ENCODE results near the gene PCCB. TPM values are rescaled to one million over a fixed set of nuclear protein-coding genes. Genes with fewer than 3 reads are reported as not detected.
A peak's percentile ranks its signal among the peaks of the same experiment; 100 is the strongest.
"Not testable (repeated sequence)": the region's sequence is repeated elsewhere in the genome, so short reads cannot be mapped to it uniquely, and the experiment has no call there.

The PCCB gene
- total RNA-seq, 1 donor from 2014 or later = 100 TPM

GRCh38 chr3:136255672-136256406, 5.7 kb downstream of the PCCB start:
- ATAC-seq (no peak), DNase-seq (no peak)
- intact Hi-C loops (cut with micrococcal nuclease) = loop anchor here (10.0 kb wide), 2 partner anchors 51 to 161 kb away; no protein-coding TSS in a partner anchor

DNA sequence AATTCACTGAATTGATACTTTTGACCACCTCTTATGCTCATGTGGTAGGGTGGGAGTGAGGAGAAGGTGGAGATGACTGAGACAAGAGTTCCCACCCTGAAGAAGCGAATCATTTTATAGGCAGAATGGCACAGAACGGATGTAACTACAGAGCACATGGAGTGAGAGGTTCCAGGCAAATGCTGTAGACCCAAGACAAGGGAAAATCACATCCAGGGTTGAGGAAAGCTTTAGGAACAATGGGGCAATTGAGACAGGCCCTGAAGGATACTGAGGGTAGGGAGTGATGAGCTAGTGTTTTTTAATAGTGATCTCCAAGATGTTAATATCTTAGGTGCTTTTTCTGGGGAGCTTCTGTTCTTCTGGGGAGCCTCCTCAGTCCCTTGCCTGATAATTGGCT, 8.1 kb downstream of the PCCB start:
- intact Hi-C loops (cut with micrococcal nuclease) = loop anchor here (10.0 kb wide), 2 partner anchors 53 to 163 kb away; no protein-coding TSS in a partner anchor
- ATAC-seq (no peak), DNase-seq (no peak)

- intact Hi-C loops (cut with micrococcal nuclease) = no loop called here
Measured at GRCh38 chr3:136261826-136262225, 11.7 kb downstream of the PCCB start.

GRCh38 chr3:136262559-136262958, 12.4 kb downstream of the PCCB start:
- ATAC-seq (peak; percentile 73), DNase-seq (no peak)
- intact Hi-C loops (cut with micrococcal nuclease) = no loop called here

More at GRCh38 chr3:136261826-136262225, 11.7 kb downstream of the PCCB start:
- DNase-seq = no peak
- ATAC-seq = no peak

GRCh38 chr3:136263251-136263650, 13.1 kb downstream of the PCCB start:
- intact Hi-C loops (cut with micrococcal nuclease) = no loop called here

GRCh38 chr3:136266468-136267125, 16.5 kb downstream of the PCCB start:
- intact Hi-C loops (cut with micrococcal nuclease); ATAC-seq; DNase-seq: not testable (repeated sequence)

More at GRCh38 chr3:136263251-136263650, 13.1 kb downstream of the PCCB start:
- DNase-seq (no peak), ATAC-seq (no peak)

DNA sequence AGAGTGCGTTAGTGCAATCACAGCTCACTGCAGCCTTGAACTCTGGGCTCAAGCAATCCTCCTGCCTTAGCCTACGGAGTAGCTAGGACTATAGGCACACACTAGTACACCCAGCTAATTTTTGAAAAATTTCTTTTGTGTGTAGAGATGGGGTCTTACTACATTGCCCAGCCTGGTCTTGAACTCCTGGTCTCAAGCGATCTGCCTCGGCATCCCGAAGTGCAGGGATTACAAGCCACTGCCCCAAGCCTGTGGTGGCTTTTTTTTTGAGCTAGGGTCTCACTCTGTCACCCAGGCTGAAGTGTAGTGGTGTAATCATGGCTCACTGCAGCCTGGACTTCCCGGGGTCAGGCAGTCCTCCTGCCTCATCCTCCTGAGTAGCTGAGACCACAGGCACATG, 17.1 kb downstream of the PCCB start:
- ATAC-seq = no peak
- intact Hi-C loops (cut with micrococcal nuclease) = no loop called here

GRCh38 chr3:136270179-136270578, 20.0 kb downstream of the PCCB start:
- ATAC-seq = no peak
- intact Hi-C loops (cut with micrococcal nuclease) = no loop called here

More for the DNA sequence above, 17.1 kb downstream of the PCCB start:
- DNase-seq = no peak

GRCh38 chr3:136271626-136272025, 21.5 kb downstream of the PCCB start:
- ATAC-seq; DNase-seq; intact Hi-C loops (cut with micrococcal nuclease): not testable (repeated sequence)

More at GRCh38 chr3:136270179-136270578, 20.0 kb downstream of the PCCB start:
- no peak for DNase-seq

DNA sequence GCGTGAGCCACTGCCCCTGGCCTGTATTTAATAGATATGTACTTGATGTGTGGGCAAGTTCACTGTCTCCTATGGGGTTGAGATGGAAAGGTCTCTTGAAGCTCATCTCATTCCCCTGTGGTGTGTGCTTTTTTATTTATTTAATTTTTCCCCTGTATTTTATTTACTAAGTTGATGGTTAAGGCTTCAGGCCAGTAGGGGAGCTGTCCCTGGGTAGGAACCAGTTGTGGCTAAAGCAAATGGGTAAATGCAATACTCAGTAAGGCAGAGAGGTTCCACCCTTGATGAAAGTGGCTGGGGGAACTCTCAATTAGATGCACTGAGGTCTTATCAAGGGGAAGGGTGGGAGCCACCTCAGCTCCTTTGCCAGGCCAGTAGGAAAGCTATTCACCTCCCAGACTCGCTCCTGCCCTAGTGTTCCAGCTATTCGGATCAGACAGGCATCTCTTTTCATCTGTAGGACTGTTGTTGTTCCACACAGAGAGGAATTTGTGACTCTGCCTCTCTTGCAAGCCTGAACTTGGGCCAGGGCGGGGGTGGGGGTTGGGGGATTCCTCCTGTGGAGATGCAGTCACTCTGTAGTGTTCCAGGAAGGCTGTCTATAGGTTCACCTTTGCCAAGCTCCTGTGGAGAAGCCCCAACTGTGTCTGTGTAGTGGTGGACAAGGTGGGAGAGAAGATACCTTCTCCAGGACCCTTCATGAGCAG, 26.1 kb downstream of the PCCB start:
- intact Hi-C loops (cut with micrococcal nuclease) = no loop called here
- no peak for ATAC-seq
- DNase-seq = no peak

DNA sequence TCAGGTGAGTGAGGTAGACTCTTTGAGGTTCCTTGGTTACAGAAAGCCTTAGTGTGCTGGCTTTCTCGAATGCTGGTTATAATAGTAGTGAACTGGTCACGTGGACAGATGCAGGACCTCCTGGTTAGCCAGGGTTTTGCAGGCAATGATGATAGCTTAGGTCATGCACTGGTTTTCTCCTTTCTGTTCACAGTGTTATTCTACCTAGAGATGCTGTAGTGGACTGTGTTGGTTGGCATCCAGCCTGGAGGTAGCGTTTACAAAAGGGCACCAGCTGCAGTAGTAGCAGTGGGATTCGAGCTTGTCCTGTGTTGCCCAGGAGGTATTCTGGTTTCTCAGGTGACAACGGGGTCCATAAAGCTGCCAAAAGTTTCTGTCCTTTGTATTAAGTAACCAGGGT, 27.0 kb downstream of the PCCB start:
- ATAC-seq = no peak
- DNase-seq = no peak
- intact Hi-C loops (cut with micrococcal nuclease) = no loop called here

GRCh38 chr3:136277634-136278033, 27.5 kb downstream of the PCCB start:
- peak; percentile 49 for ATAC-seq
- intact Hi-C loops (cut with micrococcal nuclease) = no loop called here
- DNase-seq = no peak

DNA sequence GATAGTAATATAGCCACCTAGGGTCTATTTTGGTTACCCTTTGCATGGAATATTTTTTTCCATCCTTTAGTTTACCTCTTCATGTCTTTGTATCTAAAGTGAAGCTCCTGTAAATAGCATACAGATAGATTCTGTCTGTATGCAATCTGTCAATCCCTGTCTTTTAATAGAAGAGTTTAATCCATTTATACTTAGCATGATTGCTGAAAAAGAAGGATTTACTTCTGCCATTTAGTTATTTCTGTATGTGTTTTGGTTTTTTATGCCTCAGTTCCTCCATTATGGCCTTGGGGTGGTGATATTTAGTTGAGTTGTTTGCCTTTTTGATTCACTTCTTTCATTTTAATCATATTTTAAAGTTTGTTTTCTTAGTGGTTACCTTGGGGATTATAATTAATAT, 29.0 kb downstream of the PCCB start:
- ATAC-seq = no peak
- intact Hi-C loops (cut with micrococcal nuclease) = no loop called here

DNA sequence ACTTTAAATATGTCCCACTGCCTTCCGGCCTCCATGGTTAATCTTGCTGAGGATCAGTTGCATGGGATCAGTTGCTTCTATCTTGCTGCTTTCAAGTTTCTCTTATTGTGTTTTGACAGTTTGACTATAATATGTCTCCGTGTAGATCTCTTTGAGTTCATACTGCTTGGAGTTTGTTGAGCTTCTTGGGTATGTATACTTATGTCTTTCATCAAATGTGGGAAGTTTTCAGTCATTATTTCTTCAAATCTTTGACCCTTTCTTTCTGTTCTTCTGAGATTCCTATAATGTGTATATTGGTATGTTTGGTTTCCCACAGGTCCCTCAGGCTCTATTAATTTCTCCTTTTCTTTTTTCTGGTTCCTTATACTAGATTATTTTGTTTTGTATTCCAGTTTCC, 30.8 kb downstream of the PCCB start:
- ATAC-seq (no peak), DNase-seq (no peak)
- intact Hi-C loops (cut with micrococcal nuclease) = no loop called here

More for the DNA sequence above, 29.0 kb downstream of the PCCB start:
- no peak for DNase-seq

GRCh38 chr3:136281966-136282520, 31.9 kb downstream of the PCCB start:
- intact Hi-C loops (cut with micrococcal nuclease) = no loop called here
- ATAC-seq = peak; percentile 25
- no peak for DNase-seq

DNA sequence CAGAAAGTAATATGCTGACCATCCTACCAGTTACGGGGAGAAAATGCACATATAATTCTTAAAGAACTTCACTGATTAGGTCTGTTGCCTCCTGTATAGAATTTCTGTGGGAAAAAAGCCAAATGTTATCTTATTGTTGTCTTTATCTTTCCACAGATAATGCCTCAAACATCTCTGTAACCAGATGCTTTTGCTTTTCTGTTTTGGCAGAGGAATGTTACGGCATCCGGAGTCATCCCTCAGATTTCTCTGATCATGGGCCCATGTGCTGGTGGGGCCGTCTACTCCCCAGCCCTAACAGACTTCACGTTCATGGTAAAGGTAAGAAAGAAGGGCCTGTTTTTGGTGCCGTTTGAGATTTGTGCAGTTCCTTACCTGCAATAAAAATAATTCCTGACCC, 33.5 kb downstream of the PCCB start:
- DNase-seq (no peak), ATAC-seq (no peak)
- intact Hi-C loops (cut with micrococcal nuclease) = no loop called here

GRCh38 chr3:136291302-136291701, 41.2 kb downstream of the PCCB start:
- intact Hi-C loops (cut with micrococcal nuclease) = no loop called here

DNA sequence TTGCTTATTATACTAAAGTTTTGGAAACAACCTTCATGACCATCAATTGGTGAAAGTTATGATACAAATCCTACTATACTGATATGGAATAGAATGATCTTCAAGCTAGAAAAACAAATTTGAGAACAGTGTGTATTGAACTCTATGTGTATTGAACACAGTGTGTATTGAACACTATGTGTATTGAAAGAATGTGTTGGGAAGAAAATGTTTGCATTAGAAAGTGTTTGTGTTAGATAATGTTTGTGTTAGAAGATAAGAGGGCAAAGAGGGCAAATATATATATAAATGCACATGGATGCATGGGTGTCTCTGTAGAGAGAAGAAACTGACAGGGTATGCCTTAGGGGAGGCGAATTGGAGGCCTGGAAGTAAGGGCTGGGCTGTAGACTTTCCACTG, 42.4 kb downstream of the PCCB start:
- no peak for ATAC-seq

More at GRCh38 chr3:136291302-136291701, 41.2 kb downstream of the PCCB start:
- DNase-seq (no peak), ATAC-seq (no peak)

DNA sequence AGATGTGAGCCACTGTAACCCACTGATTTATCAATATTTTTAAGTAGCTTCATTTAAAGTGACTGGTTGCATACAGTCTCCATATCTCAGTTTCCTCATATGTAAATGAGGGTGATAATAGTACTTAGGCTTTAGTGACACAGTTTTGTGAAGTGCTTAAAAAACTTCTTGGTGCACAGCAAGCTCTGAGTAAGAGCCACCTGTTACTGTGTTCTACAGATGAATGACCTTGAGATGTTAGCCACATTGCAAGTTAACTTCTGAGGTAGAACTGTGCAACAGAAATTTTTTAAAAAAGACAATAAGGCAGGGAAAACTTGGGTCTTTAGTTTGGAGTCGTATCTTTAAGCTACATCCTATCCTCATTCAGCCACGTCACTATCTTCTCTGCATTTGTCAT, 43.1 kb downstream of the PCCB start:
- intact Hi-C loops (cut with micrococcal nuclease) = no loop called here
- no peak for ATAC-seq

More for the DNA sequence above, 42.4 kb downstream of the PCCB start:
- intact Hi-C loops (cut with micrococcal nuclease) = no loop called here
- DNase-seq = no peak

DNA sequence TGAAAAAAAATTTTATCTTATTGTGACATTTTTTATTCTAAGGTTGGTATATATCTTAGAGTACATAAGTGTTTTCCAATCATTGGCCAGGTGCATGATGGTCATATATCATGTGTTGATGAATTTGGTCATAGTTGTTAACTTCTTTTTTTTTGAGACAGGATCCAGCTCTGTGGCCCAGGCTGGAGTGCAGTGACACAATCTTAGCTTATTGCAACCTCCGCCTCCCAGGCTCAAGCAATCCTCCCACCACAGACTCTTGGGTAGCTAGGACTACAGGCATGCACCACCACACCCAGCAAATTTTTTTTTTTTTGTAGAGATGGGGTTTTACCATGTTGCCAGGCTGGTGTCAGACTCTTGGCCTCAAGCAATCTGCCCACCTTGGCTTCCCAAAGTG, 44.0 kb downstream of the PCCB start:
- ATAC-seq (no peak), DNase-seq (no peak)
- intact Hi-C loops (cut with micrococcal nuclease) = no loop called here

More for the DNA sequence above, 43.1 kb downstream of the PCCB start:
- no peak for DNase-seq

Data from left ventricle myocardium superior (tissue), 1 donor.